ENCODE data around the gene SOX6. TPM values are rescaled to one million over a fixed set of nuclear protein-coding genes. Genes with fewer than 3 reads are reported as not detected.

SOX6 gene
- total RNA-seq, 3 donors from 2014 or later = 2.0 to 8.0 (median 7.9) TPM

GRCh38 chr11:16178273-16178672 lies 178.1 kb downstream of the SOX6 start:
- Histone ChIP-seq H3K4me1 (no peaks in the 10 kb centered on the region), H3K27me3 (no peaks in the 10 kb centered on the region), H3K36me3 (no peaks in the 10 kb centered on the region), H3K4me3 (no peak overlapping the region), H3K9me3 (no peaks in the 10 kb centered on the region), H3K27ac (no peak overlapping the region)
- intact Hi-C loops (cut with DNase I; ENCODE audit: low total_unique reads) = no loop called here
- no peak for DNase-seq (ENCODE audit: low spot score in 2 of 2)
- TF ChIP-seq POLR2AphosphoS5 (IDR thresholded peaks at IDR 0.05) = no peak
- no peak for TF ChIP-seq POLR2A (IDR thresholded peaks at IDR 0.05)
- TF ChIP-seq, protein P1, sequence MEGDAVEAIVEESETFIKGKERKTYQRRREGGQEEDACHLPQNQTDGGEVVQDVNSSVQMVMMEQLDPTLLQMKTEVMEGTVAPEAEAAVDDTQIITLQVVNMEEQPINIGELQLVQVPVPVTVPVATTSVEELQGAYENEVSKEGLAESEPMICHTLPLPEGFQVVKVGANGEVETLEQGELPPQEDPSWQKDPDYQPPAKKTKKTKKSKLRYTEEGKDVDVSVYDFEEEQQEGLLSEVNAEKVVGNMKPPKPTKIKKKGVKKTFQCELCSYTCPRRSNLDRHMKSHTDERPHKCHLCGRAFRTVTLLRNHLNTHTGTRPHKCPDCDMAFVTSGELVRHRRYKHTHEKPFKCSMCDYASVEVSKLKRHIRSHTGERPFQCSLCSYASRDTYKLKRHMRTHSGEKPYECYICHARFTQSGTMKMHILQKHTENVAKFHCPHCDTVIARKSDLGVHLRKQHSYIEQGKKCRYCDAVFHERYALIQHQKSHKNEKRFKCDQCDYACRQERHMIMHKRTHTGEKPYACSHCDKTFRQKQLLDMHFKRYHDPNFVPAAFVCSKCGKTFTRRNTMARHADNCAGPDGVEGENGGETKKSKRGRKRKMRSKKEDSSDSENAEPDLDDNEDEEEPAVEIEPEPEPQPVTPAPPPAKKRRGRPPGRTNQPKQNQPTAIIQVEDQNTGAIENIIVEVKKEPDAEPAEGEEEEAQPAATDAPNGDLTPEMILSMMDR (IDR thresholded peaks at IDR 0.05) = no peak

- no peak overlapping the region for H3K27ac ChIP-seq
- H3K4me3 ChIP-seq = no peak overlapping the region
- H3K9me3 ChIP-seq = no peaks in the 10 kb centered on the region
- no peaks in the 10 kb centered on the region for H3K36me3 ChIP-seq
- no peaks in the 10 kb centered on the region for H3K27me3 ChIP-seq
- DNase-seq (ENCODE audit: low spot score in 2 of 2) = no peak
- intact Hi-C loops (cut with DNase I; ENCODE audit: low total_unique reads) = no loop called here
- no peaks in the 10 kb centered on the region for H3K4me1 ChIP-seq
- TF ChIP-seq POLR2A (IDR thresholded peaks at IDR 0.05) = no peak
- TF ChIP-seq POLR2AphosphoS5 (IDR thresholded peaks at IDR 0.05) = no peak
- TF ChIP-seq, protein P1 (IDR thresholded peaks at IDR 0.05) = no peak
Measured at GRCh38 chr11:16177688-16178087, 178.7 kb downstream of the SOX6 start.

DNA sequence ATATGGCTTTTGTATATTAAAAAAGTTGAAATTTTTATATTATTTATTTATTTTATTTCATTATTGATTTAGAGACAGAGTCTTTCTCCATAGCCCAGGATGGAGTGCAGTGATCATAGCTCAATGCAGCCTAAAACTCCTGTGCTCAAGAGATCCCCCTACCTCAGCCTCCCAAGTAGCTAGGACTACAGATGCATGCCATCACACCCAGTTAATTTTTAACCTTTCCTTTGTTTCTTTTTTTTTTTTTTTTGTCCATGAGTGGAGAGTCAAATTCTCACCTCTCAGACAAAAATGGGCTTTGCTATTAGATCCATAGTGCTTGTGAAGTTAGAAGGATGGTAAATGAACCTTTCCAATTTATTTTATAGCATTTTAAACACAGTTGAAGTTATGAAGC lies 182.5 kb downstream of the SOX6 start:
- no peak for TF ChIP-seq POLR2AphosphoS5 (IDR thresholded peaks at IDR 0.05)
- TF ChIP-seq, protein P1 (IDR thresholded peaks at IDR 0.05) = no peak
- TF ChIP-seq POLR2A (IDR thresholded peaks at IDR 0.05) = no peak

GRCh38 chr11:16171882-16172281 lies 184.5 kb downstream of the SOX6 start:
- Histone ChIP-seq H3K27me3 (no peaks in the 10 kb centered on the region), H3K4me3 (no peak overlapping the region), H3K9me3 (no peaks in the 10 kb centered on the region), H3K4me1 (no peaks in the 10 kb centered on the region), H3K27ac (no peak overlapping the region), H3K36me3 (no peaks in the 10 kb centered on the region)
- TF ChIP-seq, protein P1 (IDR thresholded peaks at IDR 0.05) = no peak
- TF ChIP-seq POLR2AphosphoS5 (IDR thresholded peaks at IDR 0.05) (no peak), POLR2A (IDR thresholded peaks at IDR 0.05) (no peak)
- intact Hi-C loops (cut with DNase I; ENCODE audit: low total_unique reads) = no loop called here
- DNase-seq (ENCODE audit: low spot score in 2 of 2) = no peak

More for the DNA sequence above, 182.5 kb downstream of the SOX6 start:
- Histone ChIP-seq H3K36me3 (no peaks in the 10 kb centered on the region), H3K27ac (no peak overlapping the region), H3K4me3 (no peak overlapping the region), H3K9me3 (no peaks in the 10 kb centered on the region), H3K27me3 (no peaks in the 10 kb centered on the region), H3K4me1 (no peaks in the 10 kb centered on the region)
- intact Hi-C loops (cut with DNase I; ENCODE audit: low total_unique reads) = no loop called here
- DNase-seq (ENCODE audit: low spot score in 2 of 2) = no peak

DNA sequence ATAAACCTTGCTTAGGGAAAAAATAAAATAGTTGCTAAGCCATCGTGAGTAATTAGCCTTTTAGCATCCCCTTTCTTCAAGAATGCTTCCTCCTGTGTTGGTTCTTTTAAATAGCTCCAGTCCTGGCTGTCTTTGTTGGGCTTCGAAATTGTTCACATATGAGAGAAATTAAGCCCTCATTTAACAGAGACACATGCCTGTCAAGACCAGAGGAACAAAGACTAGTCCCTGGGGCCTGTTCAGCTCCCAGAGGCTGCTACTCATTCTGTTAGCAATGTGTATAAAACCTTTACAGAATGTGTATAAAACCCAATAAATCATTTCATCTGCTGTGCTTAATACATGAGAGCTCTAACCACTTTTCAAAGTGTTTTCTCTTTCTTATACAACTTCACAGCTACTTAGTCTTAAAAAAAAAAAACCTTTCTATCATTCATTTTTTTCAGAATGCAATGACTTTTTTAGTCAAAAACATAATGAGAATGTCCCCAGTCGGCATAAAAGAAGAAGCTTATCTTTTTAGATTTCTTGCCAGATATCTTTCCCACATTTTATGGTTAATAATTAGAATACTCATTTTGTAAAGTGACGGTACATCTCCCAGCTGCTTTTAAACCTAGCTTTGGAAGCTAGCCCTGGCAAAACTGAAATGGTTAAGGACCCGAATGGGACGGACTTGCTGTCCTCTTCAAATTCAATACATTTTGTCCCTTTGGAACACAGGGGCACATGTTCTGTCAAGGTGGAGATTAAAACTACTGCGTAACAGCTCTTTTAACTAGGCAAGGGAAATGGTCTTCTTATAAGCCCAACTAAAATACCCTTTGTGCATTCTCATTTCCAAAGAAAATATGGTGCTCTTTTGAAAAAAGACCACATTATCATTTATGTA lies 186.1 kb downstream of the SOX6 start:
- H3K27me3 ChIP-seq = no peaks in the 10 kb centered on the region
- H3K27ac ChIP-seq = no peak overlapping the region
- DNase-seq (ENCODE audit: low spot score in 2 of 2) = no peak
- H3K4me3 ChIP-seq = no peak overlapping the region
- H3K9me3 ChIP-seq = no peaks in the 10 kb centered on the region
- no peaks in the 10 kb centered on the region for H3K36me3 ChIP-seq
- H3K4me1 ChIP-seq = no peaks in the 10 kb centered on the region
- no peak for TF ChIP-seq POLR2AphosphoS5 (IDR thresholded peaks at IDR 0.05)
- TF ChIP-seq POLR2A (IDR thresholded peaks at IDR 0.05) = no peak
- TF ChIP-seq, protein P1 (IDR thresholded peaks at IDR 0.05) = no peak
- intact Hi-C loops (cut with DNase I; ENCODE audit: low total_unique reads) = no loop called here
